HG03439 (cell line): Measurements from ENCODE around the gene GFRA4.

ENCODE experiments used
- ATAC-seq: cut with Tn5 transposase; IDR thresholded peaks from one replicate; pipeline ENCODE4 v1.9.1; 2021; ENCODE audit warnings: mild to moderate bottlenecking, moderate library complexity; ENCODE audit not compliant: unreplicated experiment

GFRA4 gene

DNA sequence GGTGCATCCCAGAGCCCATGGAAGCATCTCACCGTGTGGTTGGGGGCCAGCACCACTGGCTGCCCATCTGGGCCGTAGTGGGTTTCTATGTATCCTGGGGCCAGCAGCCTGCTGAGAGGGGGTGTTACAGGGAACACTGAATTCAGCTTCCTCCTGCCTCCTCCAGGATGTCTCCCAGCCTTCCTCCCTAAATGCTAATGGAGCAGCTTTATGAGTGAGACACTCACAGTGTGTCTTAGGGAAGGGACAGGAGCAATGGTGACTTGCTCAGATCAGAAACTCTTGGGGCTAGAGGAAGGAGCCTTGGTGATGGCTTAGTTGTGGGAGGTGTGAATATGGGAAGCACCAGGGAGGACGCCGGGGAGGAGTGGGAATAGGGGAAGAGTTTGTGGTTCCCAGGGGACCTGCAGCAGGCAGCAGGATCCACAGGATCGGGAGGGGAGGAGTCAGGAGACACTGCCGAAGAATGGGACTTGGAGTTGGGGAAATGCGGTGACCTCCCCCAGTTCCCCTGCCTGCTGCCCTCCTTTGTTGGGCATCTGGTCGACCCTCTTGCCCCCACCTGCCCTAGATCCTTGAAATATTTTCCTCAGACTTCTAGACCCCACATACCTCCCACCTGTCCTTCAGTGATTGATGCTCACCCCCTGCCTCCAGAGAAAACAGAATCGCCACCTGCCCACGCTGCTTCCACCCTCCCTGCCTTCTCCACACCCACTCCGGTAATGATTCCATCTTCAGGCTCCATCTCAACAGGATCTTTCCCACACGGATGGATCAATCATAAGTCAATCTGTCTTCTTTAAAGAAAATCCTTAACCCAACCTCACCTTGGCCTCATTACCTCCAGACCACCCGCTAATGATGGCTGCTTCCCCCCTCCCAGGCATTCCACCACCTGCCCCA, 12.0 kb upstream of the GFRA4 start:
- no peak for ATAC-seq

- no peak for ATAC-seq
Measured at GRCh38 chr20:3674447-3674846, 11.2 kb upstream of the GFRA4 start.

- no peak for ATAC-seq
Measured at GRCh38 chr20:3673221-3674070, 10.2 kb upstream of the GFRA4 start.

GRCh38 chr20:3672547-3673171, 9.5 kb upstream of the GFRA4 start:
- no peak for ATAC-seq

- no peak for ATAC-seq
Measured at GRCh38 chr20:3671986-3672546, 8.9 kb upstream of the GFRA4 start.

DNA sequence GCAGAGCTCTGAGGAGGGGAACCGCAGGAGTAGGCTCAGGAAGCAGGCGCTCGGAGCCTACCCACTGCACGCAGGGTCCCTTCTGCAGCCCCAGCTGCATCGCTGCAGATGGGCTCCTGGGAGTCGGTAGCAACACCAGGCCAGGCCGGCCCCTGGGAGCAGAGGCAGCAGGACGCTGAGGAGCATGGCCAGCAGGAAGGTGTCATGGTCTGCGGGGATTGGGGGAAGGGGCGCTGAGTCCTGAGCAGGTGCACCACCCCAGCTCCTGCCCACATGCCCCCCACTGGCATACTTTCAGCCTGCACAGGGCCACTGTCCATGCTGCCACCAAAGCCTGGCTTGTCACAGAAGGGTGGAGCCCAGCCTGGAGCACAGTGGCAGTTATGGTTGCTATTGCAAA, 7.7 kb upstream of the GFRA4 start:
- ATAC-seq, result no peak

GRCh38 chr20:3670511-3670910, 7.3 kb upstream of the GFRA4 start:
- ATAC-seq, result no peak

- no peak for ATAC-seq
Measured at GRCh38 chr20:3669710-3670367, 6.6 kb upstream of the GFRA4 start.

DNA sequence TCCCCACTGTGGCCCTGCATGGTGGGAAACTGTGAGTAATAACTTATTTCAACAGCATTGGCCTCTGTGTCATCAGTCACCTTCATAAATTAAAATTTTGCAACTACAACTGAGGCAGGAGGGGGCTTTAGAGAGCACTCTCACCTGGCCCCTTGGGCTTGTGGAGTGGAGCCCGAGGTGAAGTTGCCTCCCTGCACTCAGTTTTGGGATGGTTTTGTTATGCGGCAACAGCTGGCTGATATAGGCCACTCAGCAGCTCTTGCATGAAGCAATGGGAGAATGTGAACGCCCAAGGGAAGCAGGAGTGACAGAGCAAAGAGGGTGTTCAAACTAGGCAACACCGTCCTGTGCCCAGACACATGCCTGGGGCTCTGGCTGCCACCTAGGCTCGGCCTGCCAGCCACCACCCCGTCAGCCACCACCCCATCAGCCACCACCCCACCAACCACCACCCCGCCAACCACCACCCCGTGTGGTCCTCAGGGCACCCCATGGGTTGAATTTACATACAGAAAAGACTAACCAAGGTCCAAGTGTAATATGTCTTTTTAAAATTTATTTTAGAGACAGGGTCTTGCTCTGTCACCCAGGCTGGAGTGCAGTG, 4.3 kb upstream of the GFRA4 start:
- ATAC-seq, result no peak

GRCh38 chr20:3663858-3664257, 659 bp upstream of the GFRA4 start:
- ATAC-seq, result no peak

GRCh38 chr20:3661814-3662665, 1.2 kb downstream of the GFRA4 start:
- ATAC-seq, result no peak

DNA sequence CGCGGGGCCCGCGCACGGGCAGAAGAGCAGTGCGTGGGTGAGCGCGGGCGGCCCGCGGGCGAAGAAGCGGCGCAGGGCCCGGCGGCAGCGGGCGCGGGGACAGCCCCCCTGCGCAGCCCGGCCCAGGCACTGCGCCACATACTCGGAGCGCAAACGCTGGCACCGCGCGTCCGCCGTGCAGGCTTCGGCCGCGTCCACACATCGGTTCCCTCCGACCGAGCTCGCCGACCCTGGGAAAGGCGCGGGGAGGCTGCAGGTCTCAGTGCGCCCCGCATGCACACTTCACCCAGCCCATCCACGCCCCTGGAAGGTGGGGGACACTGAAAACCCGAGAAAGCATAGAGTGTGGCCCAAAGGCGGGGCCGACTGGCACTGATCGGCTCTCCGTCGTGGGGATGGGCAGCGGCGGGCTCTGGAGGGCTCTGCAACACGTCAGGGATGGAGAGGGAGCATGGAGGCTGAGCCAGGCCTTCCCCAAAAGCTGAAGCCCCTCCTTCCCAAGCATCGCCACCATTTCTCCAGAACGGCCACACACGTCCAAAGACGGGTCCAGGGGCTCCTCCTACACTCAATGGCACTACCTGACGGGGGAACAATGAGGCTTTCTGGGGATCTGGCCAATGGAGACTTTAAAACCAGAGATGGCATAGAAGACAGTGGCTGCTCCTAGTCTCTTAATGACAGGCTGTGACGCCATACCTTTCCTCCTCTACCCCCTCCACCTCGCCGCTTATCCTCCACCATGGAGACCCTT, 2.0 kb downstream of the GFRA4 start:
- ATAC-seq, result no peak

GRCh38 chr20:3660262-3661059, 2.7 kb downstream of the GFRA4 start:
- ATAC-seq, result no peak

GRCh38 chr20:3659492-3660261, 3.5 kb downstream of the GFRA4 start:
- no peak for ATAC-seq

DNA sequence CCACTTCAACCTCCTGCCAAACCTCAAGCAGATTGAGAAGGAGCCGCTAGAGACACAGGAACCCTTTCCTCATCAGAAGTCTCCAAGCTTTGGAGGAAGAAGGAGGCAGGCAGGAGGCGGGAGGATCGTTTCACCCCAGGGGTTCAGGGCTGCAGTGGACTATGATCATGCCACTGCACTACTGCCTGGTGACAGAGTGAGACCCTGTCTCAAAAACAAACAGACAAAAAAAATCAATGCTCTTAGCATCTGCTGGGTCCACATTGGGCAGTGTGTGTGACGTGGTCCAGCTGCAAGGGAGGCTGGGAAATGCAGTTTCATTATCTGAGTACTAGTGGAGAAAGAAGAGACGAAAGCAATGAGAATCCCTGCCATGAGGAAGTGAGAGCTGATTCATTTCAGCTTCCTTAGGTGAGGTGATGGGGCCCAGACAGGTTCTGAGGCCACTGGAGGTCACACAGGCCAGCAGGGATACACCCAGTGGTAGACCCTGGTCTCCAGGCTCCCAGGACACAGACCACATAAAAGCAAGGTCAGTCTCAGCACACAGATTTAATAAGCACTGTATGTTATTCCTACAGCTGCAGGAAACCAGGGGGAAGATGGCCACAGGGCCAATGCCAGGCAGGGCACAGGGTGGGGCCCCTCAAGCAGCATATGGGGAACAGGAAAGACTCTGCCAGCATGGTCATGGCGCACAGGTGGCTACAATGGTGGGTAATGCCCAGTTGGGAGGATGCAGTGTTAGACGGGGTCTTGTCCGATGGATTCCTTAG, 4.3 kb downstream of the GFRA4 start:
- peak; percentile 84 for ATAC-seq

GRCh38 chr20:3658019-3658715, 5.0 kb downstream of the GFRA4 start:
- ATAC-seq, result no peak
